Hepatic stellate cell (primary cell): Measurements from ENCODE around the gene MICALL2.

Experiments
- DNase-seq: peaks from one replicate; pipeline ENCODE4 v3.0.0; 2011; ENCODE audit warnings: low spot score

MICALL2 gene

DNA sequence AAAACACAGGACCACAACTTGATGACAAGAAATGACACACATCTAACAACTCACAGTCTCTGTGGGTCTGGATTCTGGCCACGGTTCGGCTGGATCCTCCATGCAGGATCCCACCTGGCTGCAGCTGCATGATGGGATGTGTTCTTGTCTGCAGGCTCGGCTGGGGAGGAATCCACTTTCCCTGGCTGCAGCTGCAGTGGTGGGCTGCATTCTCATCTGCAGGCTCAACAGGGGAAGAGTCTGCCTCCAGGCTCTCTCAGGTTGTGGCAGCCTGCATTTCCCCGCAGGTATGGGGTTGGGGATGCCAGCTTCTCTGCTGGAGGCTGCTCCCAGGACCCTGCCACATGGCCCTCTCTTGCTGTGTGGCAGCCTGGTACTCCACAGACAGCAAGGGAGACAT is 64.9 kb downstream of the MICALL2 start:
- DNase-seq, result no peak

DNA sequence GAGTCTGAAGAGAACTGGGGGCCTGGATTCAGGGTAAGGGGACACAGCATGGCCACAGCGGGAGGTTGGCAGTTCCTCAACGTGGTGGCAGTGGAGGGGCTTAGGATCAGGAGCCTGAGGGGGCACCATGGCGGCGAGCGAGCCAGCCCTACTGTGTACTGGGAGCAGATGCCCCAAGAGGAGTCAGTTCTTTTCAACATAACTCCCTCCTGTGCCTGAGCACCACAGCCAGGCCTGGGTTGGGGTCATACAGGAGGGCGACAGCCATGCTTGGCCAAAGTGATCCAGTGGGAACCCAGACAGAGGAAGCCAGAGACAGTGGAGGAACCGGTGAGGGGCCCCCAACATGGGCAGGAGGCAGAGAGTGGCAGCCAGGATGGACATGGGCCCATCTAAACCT is 65.8 kb downstream of the MICALL2 start:
- DNase-seq, result no peak

DNA sequence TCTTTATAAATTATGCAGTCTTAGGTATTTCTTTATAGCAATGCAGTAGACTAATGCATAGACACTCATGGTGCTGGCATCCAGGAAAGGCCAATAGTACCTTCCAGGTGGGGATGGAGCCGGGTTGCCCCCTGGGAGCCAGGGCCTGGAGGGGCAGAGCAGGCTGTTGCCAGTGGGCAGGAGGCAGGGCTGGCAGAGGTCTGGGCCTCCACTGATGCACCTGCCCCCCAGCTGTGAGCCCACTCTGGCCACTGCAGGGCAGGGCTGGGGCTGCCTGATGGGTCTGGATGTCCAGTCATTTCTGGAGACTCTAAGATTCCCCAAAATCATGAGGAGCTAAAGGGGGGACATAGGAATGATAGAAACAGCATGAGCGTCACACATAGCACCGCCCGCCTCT is 66.7 kb downstream of the MICALL2 start:
- no peak for DNase-seq

DNA sequence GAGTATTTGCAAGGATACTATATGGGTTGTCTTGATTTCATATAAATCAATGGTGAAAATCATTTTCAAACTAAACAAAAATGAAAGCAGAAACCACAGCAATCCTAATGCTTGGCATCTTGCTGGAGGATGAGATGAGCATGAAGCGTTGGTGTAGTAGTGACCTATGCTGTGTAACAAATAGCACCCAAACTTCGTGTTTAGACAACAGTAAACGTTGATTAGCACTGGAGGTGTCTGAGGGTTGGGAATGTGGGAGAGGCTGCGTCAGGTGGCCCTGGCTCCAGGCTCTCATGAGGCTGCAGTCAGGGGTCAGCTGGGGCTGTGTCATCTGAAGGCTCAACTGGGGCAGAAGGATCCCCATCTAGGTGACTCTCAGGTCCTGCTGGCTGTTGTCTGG is 67.8 kb downstream of the MICALL2 start:
- DNase-seq, result no peak

DNA sequence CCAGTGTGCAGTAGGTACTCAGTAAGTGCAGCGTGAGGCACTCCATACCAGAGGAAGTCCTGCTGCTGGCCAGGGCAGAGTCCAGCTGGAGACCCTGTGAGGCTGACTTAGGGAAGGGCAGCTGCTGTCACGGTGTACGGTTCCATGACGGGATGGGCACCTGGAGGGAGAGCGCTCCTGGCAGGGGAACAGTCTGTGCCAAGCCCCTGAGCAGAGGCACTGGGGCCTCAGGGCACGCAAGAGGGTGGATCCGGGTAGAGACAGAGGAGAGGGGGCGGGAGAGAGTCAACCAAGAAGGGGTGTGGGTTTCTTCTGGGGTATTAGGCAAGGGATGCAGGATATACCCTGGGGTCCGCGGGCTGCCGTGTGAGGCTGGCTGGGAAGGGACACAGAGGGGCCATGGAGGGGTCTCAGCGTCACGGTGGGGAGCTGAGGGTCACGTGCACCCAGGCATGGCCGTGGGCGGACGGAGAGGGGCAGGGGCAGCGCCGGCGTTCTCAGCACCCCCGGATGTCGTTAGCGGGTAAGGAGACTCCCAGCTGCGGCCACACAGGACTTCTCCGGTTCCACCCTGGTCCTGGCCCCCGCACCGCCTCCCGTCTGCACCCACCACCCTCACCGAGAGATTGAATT is 70.5 kb downstream of the MICALL2 start:
- no peak for DNase-seq

DNA sequence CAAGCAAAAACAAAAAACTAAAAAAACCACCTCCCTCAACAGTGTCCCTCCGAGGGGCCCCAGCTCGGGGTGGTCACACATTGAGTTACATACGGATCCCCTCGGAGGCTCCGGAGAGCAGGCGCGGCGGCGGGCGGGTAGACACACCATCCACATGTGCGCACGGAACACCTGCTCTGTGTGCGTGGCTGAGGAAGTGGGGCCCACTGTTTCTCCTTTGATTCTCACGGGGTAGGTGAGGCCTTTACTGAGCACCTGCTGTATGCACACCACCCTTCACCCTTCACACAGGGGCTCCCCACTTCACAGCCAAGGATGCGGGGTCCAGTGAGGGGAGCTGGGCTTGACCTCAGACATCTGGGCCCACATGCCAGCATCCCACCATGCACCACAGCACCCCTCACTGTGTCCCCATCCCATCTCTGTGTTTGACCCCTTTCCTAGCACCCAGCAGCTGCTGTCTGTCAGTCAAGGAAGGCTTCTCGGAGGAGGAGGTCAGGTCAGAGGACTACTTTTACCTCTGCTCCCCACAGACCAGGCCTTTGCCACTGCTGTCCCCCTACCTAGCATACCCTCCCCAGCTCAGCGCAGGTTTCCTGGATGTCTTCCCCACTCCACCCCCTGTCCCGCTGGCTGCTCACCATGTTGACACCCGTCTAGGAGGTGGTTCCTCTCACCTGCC is 71.1 kb downstream of the MICALL2 start:
- DNase-seq, result no peak

DNA sequence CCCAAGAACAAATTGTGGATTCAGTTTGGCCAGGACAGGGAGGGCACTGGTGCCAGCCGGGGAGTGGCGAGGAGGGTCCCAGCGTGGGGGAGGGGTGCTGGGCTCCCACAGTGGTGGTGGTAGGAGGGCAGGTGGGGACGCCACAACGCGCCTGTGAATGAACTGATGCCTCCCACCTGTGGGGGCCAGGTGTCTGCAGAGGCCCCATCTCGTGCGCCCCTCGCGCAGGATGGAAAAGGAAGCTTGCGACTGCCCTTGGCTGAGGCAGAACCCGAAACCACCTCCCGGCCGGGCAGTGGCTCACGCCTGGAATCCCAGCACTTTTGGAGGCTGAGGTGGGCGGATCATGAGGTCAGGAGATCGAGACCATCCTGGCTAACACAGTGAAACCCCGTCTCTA is 72.0 kb downstream of the MICALL2 start:
- DNase-seq, result no peak

DNA sequence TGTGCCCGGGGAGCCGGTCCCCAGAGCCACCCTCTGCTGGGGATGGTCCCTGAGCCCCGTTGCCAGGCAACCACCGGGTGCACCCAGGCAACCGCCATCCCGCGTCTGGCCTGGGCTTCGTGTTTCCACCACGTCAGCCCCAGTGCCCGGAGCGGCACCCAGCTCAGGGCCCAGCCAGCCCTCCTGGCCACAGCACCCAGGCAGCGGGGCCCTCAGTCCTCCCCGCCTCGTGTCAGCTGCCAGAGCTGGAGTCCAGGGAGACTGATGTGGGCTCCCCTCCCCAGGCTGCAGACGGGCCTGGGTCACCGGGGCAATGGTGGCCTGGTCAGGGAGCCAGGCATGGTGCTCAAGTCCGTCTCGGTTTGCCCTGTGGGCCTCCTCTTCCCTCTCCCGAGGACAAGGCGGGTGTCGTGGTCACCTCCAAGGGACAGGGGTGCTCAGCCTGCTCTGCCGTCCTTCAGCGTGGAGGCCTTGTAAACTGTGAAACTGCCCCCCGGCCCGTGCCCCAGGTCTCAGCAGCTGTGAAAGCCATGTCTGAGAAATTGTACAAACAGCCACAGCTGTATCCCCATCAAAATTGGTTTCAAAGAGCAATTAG is 72.5 kb downstream of the MICALL2 start:
- DNase-seq, result no peak

DNA sequence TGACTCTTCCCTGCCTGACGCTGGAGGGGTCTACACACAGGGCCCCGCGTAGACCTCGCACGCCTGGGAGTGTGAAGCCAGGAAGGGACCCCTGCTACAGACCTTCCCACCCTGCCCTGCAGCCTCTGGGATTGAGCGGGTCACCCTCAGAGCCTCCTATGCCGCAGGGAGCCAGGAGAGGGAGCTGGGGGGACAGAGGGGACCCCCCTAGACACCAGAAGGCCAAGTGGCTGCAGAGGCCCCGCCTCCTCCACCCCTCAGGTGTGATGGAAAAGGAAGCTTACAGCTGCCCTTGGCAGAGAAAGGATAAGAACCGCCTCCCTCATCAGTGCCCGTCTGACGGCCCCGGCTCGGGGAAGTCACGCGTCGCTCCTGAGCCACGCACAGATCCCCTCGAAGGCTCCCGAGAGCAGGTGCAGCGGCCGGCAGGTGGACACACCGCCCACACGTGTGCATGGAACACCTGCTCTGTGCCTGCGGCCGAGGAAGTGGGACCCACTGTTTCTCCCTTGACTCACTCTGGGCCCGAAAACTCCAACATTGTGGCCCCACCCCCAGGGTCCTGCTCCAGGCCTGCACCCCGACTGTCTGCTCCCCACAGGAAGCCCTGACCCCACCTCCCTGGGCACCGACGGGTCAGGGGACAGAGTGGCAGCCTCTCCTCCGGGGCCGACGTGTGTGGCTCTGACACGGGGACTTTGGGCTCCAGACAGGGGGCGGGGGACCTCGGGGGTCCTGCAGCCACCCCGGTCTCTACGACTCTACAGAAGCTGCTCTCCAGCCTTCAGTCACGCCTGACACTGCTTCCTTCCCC is 73.3 kb downstream of the MICALL2 start:
- no peak for DNase-seq

DNA sequence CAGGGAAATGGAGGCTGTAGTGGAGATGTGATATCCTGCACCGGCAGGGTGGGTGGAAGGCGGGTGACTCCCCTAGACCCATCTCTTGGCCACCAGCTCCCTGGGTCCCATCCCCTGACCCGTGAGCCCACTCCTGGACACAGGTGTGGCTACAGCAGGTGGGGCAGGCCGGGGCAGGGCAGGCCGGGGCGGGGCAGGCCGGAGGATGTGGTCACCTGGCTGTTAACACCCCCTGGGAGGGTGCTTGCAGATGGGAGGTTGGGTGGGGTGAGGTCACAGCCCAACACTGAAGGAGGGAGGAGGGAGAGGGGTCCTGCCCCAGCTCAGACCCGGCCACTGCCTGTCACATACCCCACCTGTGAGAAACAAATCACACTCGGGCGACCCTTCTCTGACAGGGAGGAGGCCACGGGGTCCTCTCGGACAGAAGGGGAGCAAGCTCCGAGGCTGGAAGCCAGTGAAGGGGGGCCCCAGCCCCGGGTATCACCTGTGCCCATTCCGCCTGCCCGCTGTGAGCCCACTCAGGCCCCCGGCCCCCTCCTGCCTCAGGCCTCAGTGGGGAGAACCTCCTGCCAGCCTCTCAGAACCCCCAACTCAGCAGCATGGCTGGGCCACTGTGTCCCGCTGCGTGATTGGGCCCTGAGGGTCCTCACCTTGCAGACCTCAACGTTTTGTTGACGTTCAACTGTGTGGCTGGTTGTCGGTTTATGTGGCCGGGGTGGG is 74.0 kb downstream of the MICALL2 start:
- DNase-seq, result no peak
